ENCODE measurements around the gene RGS12.

The RGS12 gene

DNA sequence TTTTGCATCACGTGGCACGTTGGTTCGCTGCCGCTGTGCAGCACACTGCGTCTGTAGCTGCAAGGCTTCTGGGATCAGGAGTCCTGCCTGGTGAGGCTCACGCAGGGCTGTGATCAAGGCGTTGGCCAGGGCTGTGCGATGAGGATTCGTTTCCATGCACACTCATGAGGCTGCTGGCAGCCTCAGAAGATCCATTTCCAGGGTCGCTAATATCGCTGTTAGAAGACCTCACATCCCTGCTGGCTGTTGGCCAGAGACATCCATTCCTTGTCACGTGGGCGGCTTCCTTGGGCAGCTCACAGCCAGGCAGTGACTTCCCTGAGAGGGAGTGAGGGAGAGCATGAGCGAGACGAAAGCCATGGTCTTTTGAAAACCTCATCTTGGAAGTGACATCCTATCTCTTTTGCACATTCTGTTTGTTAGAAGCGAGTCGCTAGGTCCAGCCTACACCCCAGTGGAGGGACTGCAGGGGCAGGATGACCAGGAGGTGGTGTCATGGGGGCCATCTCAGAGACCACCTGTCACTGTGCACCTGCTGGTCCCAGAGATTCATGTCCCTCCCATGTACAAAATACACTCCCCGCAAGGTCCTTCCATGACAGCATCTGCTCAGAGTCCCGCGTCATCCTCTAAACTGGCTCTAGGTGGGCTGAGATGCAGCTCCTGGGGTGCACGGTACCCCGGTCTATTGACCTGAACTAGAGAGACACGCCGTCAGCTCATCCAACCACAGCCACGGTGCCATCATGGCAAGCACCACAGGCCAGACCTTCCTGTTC lies 12.2 kb downstream of the RGS12 start:
- Histone ChIP-seq H3K4me3 (no peak overlapping the region), H3K4me1 (peaks cover 0 to 36% (median 10%) of the 10 kb centered on the region in 4 donors), H3K9me3 (no peaks in the 10 kb centered on the region), H3K36me3 (no peaks in the 10 kb centered on the region), H3K27me3 (no peaks in the 10 kb centered on the region), H3K27ac (no peak overlapping the region)
- intact Hi-C loops (cut with DNase I; ENCODE audit: low total_unique reads), result no loop called here
- TF ChIP-seq, protein P1, sequence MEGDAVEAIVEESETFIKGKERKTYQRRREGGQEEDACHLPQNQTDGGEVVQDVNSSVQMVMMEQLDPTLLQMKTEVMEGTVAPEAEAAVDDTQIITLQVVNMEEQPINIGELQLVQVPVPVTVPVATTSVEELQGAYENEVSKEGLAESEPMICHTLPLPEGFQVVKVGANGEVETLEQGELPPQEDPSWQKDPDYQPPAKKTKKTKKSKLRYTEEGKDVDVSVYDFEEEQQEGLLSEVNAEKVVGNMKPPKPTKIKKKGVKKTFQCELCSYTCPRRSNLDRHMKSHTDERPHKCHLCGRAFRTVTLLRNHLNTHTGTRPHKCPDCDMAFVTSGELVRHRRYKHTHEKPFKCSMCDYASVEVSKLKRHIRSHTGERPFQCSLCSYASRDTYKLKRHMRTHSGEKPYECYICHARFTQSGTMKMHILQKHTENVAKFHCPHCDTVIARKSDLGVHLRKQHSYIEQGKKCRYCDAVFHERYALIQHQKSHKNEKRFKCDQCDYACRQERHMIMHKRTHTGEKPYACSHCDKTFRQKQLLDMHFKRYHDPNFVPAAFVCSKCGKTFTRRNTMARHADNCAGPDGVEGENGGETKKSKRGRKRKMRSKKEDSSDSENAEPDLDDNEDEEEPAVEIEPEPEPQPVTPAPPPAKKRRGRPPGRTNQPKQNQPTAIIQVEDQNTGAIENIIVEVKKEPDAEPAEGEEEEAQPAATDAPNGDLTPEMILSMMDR (IDR thresholded peaks at IDR 0.05), result no peak
- DNase-seq, result peak; percentile 29 to 66

DNA sequence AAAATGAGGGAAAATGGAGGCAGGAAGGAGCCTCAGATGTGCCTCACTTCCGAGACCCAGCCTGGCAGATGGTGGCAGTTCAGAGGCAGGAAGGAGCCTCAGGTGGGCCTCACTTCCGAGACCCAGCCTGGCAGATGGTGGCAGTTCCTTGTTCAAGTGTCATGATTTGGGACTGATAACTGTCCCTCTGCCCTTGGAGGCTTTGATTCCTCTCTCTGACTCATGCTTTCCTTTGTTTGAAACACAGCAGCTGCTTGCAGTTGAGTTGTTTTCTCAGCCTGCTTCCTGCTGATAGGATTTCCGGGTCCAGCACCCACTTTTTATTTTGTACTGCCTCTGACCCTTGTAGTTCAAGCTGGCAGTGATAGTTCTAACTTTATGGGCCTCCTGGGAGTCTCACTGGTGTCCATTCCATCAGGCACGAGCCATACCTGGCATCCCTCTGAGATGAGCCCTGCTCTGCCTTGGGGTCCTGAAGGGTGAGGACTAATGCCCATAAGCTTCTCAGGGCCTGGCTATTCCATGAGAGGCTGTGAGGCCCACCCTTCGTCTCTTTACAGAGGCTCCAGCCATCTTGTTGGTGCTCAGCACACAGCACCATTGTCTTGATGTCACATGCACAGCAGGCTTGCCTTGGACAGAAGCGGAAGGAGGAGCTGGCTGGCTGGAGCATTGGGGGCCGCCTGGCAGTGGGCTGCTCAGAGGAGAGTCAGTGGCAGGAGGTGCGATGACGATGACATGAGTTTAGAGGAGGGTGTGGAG lies 13.0 kb downstream of the RGS12 start:
- Histone ChIP-seq H3K36me3 (no peaks in the 10 kb centered on the region), H3K4me1 (peaks cover 0 to 30% (median 10%) of the 10 kb centered on the region in 4 donors), H3K27ac (no peak overlapping the region), H3K27me3 (no peaks in the 10 kb centered on the region), H3K9me3 (no peaks in the 10 kb centered on the region), H3K4me3 (no peak overlapping the region)
- DNase-seq, result peak; percentile 13 to 31
- TF ChIP-seq, protein P1 (IDR thresholded peaks at IDR 0.05), result no peak
- intact Hi-C loops (cut with DNase I; ENCODE audit: low total_unique reads), result no loop called here

DNA sequence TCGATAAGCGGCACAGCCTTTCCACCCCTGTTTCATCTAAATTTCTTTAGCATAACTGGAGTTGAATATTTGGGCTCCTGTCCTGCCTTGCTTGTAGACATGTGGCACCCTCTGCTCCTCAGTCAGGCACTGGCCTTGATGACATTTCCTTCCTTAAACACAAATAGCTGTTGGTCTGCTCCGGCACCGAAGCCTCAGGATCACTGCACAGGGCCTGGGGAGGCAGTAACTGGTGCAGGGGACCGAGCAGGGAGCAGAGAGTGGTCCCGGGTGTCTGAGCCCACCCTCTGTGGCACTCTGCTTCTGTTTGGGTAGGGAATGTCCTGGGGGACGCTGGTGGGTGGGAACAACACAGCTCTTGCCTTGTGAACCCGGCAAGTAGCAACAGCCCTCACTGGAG lies 13.6 kb downstream of the RGS12 start:
- intact Hi-C loops (cut with DNase I; ENCODE audit: low total_unique reads), result no loop called here
- H3K9me3 ChIP-seq, result no peaks in the 10 kb centered on the region
- H3K27me3 ChIP-seq, result no peaks in the 10 kb centered on the region
- H3K4me1 ChIP-seq, result peaks cover 0 to 23% (median 10%) of the 10 kb centered on the region in 4 donors
- peak; percentile 10 to 35 for DNase-seq
- TF ChIP-seq, protein P1 (IDR thresholded peaks at IDR 0.05), result no peak
- no peak overlapping the region for H3K27ac ChIP-seq
- H3K36me3 ChIP-seq, result no peaks in the 10 kb centered on the region
- no peak overlapping the region for H3K4me3 ChIP-seq

DNA sequence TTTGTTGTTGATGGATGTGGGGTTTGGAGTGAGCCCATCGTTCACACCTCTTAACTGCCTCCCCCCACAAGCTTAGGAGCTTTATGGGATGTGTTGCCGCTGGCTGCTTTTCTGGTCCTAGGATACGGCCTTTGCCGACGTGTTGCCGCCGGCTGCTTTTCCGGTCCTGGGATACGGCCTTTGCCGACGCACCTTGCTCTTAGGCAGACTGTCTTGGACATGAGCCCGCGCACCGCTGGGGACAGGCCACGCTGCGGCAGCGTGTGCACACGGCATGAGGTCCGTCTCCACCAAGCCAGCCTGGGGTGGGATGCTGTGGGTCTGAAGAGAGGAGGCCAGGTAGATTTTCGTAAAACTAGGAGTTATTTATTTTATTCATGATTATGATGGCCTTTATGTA lies 14.2 kb downstream of the RGS12 start:
- Histone ChIP-seq H3K27me3 (no peaks in the 10 kb centered on the region), H3K36me3 (no peaks in the 10 kb centered on the region), H3K4me3 (no peak overlapping the region), H3K4me1 (peaks cover 0 to 19% (median 10%) of the 10 kb centered on the region in 4 donors), H3K27ac (no peak overlapping the region), H3K9me3 (no peaks in the 10 kb centered on the region)
- TF ChIP-seq, protein P1 (IDR thresholded peaks at IDR 0.05), result no peak
- DNase-seq, result peak; percentile 5 to 37
- intact Hi-C loops (cut with DNase I; ENCODE audit: low total_unique reads), result no loop called here

DNA sequence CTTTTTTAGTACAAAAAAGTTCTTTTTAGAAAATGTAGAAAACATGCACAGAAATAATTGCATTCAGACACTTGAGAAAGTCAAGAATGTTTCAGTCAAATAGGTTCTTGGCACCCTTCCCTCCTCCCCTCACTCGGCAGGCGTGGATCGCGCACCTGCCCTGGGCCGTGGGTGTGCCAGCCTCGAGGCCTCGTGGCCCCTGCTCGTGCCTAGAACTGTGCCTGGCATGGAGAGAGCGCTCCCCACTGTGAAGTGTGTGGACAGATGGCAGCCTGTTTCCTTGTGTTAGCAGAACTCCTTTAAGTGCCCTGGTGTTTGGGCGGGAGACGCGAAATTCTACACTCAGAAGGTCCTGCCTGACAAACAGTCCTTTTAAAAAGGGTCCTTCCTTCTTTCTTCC lies 14.7 kb downstream of the RGS12 start:
- intact Hi-C loops (cut with DNase I; ENCODE audit: low total_unique reads), result no loop called here
- Histone ChIP-seq H3K27ac (no peak overlapping the region), H3K9me3 (no peaks in the 10 kb centered on the region), H3K36me3 (no peaks in the 10 kb centered on the region), H3K4me1 (peaks cover 0 to 19% (median 10%) of the 10 kb centered on the region in 4 donors), H3K4me3 (no peak overlapping the region), H3K27me3 (no peaks in the 10 kb centered on the region)
- TF ChIP-seq, protein P1 (IDR thresholded peaks at IDR 0.05), result no peak
- DNase-seq, result peak; percentile 7 to 37

All from tibial artery (tissue), 4 donors.